GM19023 (cell line): Measurements from ENCODE around the gene FAM83E.
"Not testable (repeated sequence)": the region's sequence is repeated elsewhere in the genome, so short reads cannot be mapped to it uniquely, and the experiment has no call there.

Experiments
- ATAC-seq: cut with Tn5 transposase; IDR thresholded peaks from one replicate; pipeline ENCODE4 v1.9.1; 2021; ENCODE audit warnings: mild to moderate bottlenecking, moderate library complexity; ENCODE audit not compliant: unreplicated experiment

FAM83E gene

DNA sequence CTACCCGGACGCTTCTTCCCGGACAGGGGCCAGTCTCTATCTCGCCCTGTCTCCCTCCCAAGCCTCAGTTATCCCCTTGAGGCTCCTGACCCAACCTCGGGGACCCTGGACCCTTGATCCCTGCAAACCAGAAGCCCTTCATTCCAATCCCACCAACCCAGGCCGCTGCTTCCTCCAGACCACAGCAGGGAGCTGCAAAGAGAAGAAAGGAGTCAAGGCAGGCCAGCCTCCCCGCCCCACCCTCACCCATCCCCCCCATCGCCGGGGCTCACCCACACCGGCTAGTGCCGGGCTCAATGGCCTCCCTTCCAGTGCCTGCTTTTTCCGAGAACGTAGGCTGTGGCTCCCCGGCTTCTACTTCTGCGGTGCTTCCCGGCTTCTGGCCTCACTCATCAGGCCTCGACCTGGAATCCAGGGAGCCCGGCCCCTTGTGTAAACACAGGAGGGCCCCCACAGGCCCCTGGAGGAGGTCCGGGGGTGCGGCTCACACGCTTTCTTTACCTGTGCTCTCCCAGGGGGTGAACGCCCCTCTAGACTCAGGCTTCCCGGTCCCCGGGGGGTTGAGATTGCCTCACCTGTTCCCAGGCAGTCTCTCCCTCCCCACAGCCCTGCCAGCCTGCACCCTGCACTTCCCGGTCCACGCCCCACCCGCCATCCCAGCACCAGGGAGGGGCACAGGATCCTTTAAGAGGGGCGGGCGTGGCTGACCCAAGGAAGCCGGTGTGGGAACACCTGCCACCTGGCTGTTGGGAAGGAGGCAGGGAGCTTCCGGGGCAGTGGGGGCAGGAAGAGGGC lies at the start of gene FAM83E:
FAM83E (minus strand) TSS at position 641 of the 795 bp plus-strand sequence. CDS start 1,704 bp downstream, outside the sequence.
- no peak for ATAC-seq

DNA sequence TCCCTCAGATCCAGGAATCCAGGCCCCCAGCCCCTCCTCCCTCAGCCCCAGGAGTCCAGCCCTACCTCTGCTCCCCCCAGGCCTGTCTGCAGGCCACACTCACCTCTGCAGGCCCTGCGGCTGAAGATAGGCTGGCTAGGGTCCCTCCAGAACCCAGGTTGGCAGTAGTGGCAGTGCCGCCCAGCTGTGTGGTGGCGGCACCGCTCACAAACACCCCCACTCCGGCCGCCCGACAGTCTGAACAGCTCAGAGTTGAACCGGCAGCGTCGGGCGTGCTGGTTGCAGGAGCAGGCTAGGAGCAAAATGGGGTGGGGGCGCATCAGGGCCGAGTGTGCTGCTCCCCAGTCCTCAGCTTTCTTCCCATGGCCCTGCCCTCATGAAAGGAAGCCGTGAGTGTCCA lies 49.6 kb upstream of the FAM83E start:
- ATAC-seq = no peak

DNA sequence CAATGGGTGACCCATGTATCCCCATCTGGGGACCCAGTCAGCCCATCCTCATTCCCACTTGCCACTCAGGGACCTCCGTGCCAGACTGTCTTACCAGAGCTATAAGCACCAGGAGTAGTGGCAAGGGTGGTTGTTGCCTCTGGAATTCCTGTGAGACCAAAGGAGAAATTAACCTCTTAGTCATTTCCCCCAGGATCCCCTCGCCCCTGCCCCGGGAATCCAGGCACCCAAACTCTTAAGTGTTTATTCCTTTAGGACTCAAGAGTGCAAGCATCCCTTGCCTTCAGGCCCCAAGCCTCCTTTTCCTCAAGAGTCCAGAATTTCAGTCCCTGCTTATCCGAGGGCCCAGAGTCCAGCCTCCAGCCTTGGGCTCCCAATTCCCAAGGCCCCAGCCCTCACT lies 48.8 kb upstream of the FAM83E start:
- no peak for ATAC-seq

DNA sequence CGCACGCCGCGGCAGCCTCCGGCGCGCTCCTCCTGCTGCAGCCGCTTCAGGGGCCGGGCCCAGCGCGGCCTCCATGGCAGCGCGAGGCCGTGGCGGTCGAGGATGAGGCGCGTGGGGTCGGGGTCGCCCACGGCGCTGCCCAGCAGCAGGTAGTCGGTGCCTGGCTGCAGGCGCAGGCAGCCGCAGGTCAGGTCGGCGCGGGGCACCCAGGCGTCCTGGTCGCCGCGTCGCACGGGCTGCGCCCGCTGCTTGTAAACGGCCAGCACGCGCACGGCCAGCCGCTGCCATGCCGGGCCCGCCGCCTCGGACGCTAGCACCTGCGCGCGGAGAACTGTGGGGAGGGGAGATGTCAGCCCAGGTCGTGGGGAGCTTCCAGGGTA lies 46.8 kb upstream of the FAM83E start:
- ATAC-seq = no peak

DNA sequence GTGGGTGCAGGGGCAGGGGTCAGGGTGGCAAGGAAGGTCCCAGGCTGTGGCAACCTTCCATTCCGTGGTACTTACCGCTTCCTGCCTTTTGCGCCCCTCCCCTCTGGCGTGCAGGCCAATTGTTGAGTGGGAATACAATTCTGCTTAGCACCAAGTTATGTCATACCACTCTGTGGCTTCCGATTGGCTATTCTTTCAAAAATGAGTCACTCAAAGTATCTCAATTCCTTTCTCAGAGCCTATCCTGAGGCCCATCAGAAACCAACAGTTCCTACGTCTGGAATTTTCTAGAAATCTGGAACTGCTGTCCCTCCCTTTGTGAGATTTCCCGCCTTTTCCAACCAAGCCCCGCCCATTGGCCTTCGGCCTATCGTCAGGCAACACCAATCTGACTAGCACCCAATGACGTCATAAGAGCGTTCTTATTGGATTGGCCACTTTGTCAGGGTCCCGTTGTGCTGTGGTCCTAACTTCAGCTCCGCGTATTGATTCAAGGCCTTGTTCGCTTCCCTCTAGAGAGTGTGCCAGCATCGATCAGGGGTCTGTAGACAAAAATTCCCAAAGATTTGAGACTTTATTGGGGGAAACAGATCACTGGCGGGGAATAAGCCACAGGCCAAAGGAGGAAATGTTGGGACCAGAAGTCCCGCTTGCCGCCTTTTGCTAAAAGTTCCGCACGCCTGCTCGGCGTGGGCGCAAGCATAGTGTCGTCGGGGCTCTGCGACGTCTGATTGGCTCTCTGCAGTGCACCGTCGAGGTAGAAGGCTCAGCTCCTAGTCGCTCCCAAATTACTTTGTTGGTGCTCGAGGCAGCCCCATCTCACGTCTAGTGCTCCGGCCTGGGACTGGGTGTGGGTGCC lies 46.2 kb upstream of the FAM83E start:
- peak; percentile 80 for ATAC-seq

DNA sequence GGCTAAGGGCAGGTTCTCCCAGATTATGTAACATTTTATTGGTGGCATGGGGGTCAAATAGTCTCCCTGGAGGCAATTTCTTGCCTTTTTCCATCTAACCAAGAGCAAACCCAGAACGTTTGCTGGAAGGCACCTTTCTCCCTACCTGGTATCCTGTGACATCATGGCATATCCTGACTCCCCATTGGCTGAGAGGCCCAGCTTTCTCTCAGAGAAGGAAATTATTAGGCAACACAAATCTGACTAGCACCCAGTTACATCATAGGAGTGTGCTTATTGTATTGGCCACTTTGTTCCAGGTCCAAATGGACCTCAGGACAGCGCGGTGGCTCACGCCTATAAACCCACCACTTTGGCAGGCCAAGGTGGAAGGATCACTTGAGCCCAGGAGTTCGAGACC lies 44.9 kb upstream of the FAM83E start:
- ATAC-seq = no peak

DNA sequence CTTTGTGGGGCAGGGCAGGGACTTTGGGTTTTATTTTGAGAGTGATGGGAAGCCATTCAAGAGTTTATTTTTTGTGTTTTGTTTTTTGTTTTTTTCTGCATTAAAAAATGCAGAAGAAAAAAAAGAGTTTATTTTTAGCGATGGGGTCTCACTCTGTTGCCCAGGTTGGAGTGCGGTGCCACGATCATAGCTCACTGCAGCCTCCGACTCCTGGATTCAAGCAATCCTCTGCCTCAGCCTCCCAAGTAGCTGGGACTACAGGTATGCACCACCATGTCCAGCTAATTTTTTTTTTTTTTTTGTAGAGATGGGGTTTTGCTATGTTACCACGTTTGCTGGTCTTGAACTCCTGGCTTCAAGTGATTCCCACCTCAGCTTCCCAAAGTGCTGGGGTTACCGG lies 43.6 kb upstream of the FAM83E start:
- no peak for ATAC-seq

DNA sequence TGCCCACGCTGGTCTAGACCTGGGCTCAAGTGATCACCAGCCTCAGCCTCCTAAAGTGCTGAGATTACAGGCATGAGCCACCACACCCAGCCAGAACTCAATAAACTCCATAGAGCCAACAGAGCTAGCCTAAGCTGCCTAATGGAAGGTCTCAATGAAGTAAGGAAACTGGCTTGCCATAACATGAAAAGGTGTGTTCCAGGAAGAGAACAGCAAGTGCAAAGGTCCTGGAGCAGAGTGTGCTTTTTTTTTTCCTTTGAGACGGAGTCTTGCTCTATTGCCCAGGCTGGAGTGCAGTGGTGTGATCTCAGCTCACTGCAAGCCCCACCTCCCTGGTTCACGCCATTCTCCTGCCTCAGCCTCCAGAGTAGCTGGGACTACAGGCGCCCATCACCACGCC lies 43.0 kb upstream of the FAM83E start:
- not testable (repeated sequence) for ATAC-seq

DNA sequence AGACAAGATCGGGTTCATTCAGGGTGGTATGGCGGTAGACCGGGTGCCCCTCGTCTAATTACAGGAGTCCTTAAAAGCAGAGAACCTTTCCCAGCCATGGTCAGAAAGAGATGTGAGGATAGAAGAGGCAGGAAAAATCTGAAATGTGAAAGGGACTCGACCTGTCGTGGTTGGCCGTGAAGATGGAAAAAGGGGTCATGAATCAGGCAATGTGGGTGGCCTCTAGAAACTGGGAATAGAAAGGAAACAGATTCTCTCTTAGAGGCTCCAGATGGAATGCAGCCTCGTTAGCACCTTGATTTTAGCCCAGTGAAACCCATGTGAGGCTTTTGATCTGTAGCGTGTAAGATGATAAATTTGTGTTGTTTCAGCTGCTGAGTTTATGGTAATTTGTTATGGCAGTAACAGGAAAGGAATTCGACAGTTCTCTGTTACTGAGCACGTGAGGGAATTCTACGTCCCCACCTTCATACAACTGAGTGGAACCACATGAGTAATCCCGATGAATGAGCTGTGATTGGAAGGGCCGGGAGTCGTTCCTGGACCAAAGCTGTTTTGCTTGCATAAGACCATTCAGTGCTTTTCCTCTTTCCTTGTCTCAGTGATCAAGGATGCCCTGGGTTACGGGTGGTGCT lies 42.1 kb upstream of the FAM83E start:
- ATAC-seq = no peak

DNA sequence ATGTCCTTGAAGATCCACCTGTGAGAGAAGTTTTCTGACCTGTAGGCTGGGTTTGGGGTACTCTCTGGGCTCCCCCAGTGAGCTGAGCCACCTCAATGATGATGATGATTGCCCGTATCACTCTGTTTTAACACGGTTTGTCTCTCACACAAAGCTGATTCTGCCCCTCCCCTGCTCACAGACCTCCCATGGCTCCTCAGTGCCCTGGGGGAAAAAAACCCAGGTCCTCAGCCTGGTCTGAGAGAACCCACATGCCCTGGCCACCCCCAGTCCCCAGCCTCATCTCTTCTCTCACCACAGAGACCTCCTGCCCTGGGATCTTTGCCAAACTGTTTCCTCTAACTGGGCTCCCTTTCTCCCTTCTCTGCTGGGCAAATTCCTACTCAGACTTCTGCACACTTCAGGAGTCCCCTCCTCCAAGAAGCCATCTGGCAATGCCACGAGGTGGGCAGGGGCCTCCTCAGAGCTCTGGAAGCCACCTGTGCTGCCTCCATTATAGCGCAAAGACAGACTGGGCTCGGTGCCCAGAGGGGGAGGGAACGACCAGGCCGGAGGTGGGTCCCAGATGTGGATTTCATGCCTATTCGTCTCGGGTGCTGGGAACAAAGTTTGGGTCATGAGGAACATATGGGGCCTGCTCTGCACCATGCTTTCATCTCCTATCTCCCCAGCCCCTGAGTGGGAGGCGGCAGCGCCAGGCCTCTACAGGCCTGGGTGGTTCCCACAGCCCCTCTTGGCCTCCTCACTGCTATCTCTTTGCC lies 39.6 kb upstream of the FAM83E start:
- ATAC-seq = no peak

DNA sequence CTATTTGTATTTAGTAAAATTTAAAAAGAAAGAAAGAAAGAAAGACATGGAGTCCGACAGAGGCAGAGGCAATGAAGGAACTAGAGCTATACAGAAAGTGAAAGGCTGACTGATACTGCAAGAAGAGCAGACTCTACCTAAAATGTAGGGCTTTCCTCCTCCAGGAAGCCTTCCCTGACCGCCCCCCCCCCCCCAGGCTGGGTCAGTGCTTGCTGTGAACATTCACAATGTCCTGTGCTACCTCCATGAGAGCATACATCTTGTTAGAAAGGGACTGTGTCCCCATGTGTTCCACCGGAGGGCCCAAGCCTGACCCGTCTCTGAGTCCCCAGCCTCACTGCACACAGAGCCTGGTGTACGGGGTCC lies 36.8 kb upstream of the FAM83E start:
- no peak for ATAC-seq

DNA sequence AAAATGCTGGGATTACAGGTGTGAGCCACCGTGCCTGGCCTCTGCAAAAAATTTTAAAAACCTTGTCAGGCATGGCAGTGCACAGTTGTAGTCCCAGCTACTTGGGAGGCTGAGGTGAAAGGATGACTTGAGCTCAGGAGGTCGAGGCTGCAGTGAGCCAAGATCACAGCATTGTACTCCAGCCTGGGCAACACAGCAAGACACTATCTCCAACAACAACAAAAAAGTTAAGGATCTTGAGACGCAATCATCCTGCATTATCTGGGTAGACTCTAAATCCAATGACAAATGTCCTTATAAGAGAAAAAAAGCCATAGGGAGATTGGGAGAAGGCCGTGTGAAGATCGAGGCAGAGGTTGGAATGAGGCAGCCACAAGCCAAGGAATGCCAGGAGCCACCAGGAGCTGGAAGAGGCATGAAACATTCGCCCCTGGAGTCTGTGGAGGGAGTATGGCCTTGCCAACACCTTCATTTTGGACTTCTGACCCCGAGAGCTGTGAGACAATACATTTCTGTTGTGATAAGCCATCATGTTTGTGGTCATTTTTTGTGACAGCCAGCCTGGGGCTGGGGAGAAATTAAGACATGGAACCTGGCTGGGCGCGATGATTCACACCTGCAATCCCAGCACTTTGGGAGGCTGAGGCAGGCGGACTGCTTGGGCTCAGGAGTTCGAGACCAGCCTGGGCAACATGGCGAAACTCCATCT lies 36.3 kb upstream of the FAM83E start:
- no peak for ATAC-seq

DNA sequence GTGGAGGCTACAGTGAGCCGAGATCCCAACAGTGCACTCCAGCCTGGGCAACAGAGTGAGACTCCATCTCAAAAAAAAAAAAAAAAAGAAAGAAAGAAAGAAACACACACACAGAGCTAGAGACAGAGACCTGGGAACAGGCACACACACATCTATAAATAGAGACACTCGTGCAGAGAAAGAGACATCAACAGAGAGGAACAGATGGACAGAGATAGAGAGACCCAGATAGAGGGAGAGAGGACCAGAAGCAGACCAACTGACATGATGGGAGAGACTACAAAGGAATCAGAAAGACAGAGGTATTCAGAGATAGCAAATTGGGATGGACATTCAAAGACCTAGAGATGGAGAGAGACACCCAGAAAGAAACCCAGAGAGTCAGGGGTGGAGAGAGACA lies 33.3 kb upstream of the FAM83E start:
- ATAC-seq = no peak

DNA sequence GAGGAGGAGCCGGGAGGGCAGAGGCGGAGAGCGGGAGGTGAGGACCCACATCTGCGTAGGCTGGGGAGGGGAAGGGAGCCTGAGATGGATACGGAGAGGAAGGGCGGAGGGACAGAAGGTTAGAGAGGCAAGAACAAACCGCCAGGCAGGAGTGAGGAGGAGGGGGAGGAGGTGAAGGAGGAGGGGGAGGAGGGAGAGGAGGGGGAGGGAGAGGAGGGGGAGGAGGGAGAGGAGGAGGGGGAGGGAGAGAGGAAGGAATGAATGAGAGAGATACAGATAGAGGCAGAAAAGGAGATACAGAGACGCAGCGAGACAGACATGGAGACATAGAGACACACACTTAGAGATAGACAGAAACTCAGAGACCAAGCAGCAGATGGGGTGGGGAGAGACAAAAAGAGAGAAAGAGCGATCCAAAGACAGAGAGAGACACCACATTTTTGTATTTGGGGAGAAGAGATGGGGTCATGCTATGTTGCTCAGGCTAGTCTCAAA lies 31.9 kb upstream of the FAM83E start:
- ATAC-seq = no peak

DNA sequence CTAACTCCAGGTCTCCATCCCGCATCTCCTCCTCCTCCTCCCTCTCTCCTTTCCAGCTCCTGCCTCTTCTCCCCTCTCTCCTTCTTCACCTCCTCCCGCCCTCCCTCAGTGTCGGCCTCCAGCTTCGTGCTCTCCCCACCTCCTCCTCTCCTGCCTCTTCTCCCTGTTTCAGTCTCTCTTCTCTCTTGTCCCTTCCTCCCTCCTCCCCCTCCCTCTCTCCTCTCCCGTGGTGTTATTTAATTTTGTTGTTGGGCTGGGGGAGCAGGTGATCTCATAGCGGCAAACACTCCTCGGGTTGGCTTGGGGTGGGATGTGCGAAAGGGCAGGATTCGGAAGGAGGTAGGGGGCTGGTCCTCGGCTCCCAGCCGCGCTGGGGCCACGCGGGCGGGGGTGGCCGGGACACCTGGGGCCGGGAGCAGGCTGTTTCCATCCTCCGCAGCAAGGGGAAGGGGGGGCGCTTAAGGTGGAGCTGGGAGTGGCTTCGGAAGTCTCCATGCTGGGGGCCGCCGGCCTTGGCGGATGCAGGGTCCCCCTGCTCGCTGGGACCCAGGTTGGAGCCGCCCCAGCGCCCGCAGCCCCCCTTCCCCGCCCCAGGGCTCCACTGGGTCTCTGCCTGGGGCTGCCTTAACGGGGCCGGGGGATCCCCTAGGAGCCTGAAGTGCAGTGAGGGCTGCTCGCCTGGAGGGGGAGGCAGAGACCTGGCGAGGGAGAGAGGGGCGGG lies 31.3 kb upstream of the FAM83E start, which contains the start of gene CA11:
CA11 (minus strand) TSS at position 187 of the 721 bp plus-strand sequence. CDS start 555 bp downstream, outside the sequence.
- ATAC-seq = peak; percentile 79

DNA sequence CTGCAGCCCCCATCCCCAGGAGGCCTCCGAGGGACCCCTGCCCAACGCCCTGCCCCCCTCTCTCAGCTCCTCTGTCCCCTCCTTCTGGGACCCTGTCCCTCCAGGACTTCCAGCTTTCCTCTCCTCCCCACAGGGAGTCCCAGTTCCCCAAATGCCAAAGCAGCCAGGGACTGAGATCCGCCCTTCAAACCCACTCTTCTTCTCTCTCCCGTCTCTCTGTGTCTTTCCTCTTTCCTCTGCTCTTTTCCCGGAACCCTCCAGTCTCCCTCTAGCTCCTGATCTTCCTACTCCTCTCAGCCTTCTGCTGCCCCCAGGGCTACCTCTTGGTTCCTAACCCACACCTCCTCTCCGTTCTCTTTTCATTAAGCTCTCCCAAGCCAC lies 30.7 kb upstream of the FAM83E start:
- no peak for ATAC-seq

DNA sequence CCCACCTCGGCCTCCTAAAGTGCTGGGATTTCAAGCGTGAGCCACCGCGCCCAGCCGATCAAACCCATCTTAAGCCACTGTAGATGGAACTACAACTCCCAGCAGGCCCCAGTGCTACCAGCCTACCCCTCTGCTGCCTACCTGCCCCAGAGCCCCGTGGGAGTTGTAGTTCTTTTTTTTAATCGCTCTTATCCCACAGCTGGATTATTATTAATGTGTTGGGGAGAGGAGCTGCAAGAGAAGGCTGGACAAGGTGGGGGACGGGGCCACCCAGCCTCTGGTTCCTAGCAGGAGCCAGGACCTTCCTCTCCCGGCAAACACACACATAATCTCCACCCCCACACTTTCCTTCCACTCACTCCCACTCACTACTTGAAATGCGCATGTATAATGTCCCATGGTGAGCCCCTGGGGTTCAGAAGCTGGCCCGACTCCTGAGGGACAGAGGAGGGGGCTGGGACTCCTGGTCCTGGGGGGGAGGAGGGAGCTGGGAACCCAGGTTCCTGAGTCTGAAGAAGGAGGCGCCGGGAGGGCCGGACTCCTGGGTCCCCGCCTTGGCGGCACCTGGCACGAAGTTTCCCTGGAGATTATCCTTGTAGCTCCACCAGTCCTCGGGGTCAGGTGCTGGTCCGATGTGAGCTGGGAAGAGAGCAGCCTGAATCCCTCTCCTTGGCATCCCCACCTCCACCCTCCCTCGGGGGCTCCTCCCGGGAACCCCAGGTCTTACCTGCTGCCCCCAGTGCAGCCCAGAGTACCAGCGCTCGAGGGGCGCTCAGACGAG lies 30.2 kb upstream of the FAM83E start:
- no peak for ATAC-seq

DNA sequence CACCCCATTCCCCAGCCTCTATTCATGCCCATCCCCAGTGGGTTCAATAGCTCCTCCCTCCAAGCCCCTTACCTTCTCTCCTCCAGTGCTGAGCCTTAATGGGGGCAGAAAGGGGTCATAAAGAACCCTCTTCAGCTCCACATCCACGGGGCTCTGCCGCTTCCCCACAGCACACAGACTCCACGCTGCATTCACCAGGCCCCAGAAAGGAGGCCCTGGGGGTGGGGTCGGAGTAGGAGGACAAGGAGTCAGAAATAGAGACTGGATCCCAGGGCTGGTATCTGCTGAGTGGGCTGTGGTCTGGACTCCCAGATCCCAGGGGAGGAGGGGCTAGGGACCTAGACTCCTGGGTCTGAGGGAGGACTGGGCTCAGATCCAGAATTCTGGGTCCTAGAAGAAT lies 29.5 kb upstream of the FAM83E start:
- no peak for ATAC-seq

DNA sequence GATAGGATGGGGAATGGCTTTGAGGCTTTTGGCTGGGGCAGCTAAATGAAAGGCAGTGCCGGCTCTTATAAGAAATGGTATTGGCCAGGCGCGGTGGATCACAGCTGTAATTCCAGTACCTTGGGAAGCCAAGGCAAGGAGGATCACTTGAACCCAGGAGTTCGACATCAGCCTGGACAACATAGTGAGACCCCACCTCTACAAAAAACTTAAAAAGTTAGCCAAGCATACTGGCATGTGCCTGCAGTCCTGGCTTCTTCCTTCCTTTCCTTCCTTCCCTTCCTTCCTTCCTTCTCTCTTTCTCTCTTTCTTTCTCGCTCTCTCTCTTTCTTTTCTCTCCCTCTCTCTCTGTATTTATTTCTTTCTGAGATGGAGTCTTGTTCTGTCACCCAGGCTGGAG lies 28.0 kb upstream of the FAM83E start:
- ATAC-seq = no peak
